DOHH2 (cell line): Measurements from ENCODE around the gene PDGFB.

Experiments
- EZH2phosphoT487 ChIP-seq: fragments of 200-600 bp; sonication (generic); IDR thresholded peaks from 2 replicates; pipeline ENCODE4 v1.6.1; 2017; ENCODE audit warnings: borderline replicate concordance, mild to moderate bottlenecking, antibody characterized with exemption, low read length, moderate library complexity, mixed read lengths
- TF ChIP-seq, protein P1 (sequence below): fragments of 200-600 bp; sonication (generic); IDR thresholded peaks from one replicate; pipeline ENCODE4 v1.5.1; 2014; ENCODE audit warnings: antibody characterized with exemption, mild to moderate bottlenecking, low read depth, low read length; ENCODE audit not compliant: poor library complexity, severe bottlenecking

DNA sequence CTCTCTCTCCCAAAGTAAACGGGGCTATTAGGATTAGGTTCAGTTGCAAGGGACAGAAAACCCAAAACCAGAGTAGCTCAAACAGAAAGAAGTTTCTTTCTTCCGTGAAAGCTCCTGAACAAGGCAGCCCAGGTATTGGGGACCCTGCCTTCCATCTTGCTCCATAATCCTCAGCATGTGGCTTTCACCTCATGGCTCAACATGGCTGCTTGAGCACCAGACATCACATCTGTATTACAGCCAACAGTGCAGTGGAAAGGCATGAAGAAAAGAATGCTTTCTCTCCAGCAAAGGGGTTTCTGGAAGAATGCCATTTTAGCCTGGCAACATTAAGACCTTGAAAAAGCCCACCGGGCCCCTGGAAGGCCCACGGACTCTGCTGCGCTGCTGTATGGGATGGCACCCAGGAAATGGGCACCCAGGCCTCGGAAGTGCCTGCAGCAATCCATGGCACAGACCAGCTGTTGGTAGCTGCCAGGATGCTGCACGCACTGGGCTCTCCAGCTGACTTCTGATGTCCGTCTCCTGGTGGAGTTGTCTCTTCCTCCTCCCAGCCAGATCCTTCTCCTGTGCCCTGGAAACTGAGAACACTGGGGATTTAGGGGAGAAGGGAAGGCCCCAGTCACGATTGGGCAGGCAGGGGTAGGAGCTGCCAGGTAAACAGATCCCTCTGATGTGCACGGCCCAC lies 22.6 kb downstream of the PDGFB start:
- TF ChIP-seq, protein P1, sequence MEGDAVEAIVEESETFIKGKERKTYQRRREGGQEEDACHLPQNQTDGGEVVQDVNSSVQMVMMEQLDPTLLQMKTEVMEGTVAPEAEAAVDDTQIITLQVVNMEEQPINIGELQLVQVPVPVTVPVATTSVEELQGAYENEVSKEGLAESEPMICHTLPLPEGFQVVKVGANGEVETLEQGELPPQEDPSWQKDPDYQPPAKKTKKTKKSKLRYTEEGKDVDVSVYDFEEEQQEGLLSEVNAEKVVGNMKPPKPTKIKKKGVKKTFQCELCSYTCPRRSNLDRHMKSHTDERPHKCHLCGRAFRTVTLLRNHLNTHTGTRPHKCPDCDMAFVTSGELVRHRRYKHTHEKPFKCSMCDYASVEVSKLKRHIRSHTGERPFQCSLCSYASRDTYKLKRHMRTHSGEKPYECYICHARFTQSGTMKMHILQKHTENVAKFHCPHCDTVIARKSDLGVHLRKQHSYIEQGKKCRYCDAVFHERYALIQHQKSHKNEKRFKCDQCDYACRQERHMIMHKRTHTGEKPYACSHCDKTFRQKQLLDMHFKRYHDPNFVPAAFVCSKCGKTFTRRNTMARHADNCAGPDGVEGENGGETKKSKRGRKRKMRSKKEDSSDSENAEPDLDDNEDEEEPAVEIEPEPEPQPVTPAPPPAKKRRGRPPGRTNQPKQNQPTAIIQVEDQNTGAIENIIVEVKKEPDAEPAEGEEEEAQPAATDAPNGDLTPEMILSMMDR, result no peak
- TF ChIP-seq EZH2phosphoT487, result no peak
